Breast epithelium (tissue), 3 donors: ENCODE measurements around the gene KCNJ12.

Experiments used
- CTCF ChIP-seq, 3 donors: fragments of 450-650 bp; IDR thresholded peaks; one replicate each; pipeline ENCODE4 v1.5.1; 2016 to 2017; ENCODE audit warnings: antibody characterized with exemption in 3 of 3, mild to moderate bottlenecking in 3 of 3, moderate library complexity in 3 of 3
- POLR2A ChIP-seq: fragments of 450-650 bp; IDR thresholded peaks from one replicate; pipeline ENCODE4 v1.6.1; 2016; ENCODE audit warnings: antibody characterized with exemption, mild to moderate bottlenecking, moderate library complexity

GRCh38 chr17:21382560-21383495 is 6.7 kb downstream of the KCNJ12 start:
- no peak for TF ChIP-seq CTCF (IDR thresholded peaks at IDR 0.05)
- no peak for TF ChIP-seq POLR2A
